Measurements from ENCODE around the gene ZNF500. TPM values are rescaled to one million over a fixed set of nuclear protein-coding genes. Genes with fewer than 3 reads are reported as not detected.
"Not testable (repeated sequence)": the region's sequence is repeated elsewhere in the genome, so short reads cannot be mapped to it uniquely, and the experiment has no call there.

Gene ZNF500
- total RNA-seq, 1 experiment from 2014 or later: 10.4 TPM

DNA sequence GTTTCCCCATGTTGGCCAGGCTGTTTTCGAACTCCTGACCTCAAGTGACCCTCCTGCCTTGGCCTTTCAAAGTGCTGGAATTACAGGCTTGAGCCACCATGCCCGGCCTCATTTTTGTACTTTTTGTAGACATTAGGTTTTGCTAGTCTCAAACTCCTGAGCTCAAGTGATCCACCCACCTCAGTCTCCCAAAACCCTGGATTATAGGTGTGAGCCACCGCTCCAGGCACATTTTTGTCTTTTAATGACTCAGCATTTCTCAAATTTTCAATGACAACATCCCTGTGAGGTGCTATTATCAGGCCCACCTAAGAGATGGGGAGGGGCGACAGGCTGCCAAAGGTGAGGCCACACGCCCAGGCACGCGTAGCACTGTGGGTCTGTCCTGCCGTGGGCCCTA lies 20.1 kb upstream of the ZNF500 start:
- no peaks in the 10 kb centered on the region for H3F3A ChIP-seq (ENCODE audit: low read length, unreplicated experiment)
- intact Hi-C loops (cut with micrococcal nuclease): no loop called here
- no TSS peak for BruUV-seq (replicated peaks)
- no peaks in the 10 kb centered on the region for H3K4me1 ChIP-seq (ENCODE audit: insufficient read depth, low read length)
- no peak overlapping the region for H3K4me3 ChIP-seq (ENCODE audit: low read length)
- no peaks in the 10 kb centered on the region for H4K20me1 ChIP-seq (ENCODE audit: low read length)
- no peaks in the 10 kb centered on the region for H3K9me2 ChIP-seq (replicated peaks; ENCODE audit: low read length)
- H3K27me3 ChIP-seq (ENCODE audit: low read length): no peaks in the 10 kb centered on the region
- no peaks in the 10 kb centered on the region for H3K79me2 ChIP-seq (ENCODE audit: low read length)
- CTCF ChIA-PET: no interaction called here
- ATAC-seq: no peak
- POLR2A ChIA-PET (ENCODE audit: unreplicated experiment): no interaction called here
- no peaks in the 10 kb centered on the region for H3K9me3 ChIP-seq (ENCODE audit: low read length)
- no peak overlapping the region for H2AFZ ChIP-seq (ENCODE audit: low read length)
- TF ChIP-seq, protein P1, sequence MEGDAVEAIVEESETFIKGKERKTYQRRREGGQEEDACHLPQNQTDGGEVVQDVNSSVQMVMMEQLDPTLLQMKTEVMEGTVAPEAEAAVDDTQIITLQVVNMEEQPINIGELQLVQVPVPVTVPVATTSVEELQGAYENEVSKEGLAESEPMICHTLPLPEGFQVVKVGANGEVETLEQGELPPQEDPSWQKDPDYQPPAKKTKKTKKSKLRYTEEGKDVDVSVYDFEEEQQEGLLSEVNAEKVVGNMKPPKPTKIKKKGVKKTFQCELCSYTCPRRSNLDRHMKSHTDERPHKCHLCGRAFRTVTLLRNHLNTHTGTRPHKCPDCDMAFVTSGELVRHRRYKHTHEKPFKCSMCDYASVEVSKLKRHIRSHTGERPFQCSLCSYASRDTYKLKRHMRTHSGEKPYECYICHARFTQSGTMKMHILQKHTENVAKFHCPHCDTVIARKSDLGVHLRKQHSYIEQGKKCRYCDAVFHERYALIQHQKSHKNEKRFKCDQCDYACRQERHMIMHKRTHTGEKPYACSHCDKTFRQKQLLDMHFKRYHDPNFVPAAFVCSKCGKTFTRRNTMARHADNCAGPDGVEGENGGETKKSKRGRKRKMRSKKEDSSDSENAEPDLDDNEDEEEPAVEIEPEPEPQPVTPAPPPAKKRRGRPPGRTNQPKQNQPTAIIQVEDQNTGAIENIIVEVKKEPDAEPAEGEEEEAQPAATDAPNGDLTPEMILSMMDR (conservative IDR thresholded peaks at IDR 0.05; ENCODE audit: low read depth, low read length): no peak
- TF ChIP-seq EZH2 (IDR thresholded peaks at IDR 0.05; ENCODE audit: low read length, unreplicated experiment) (no peak), EZH2phosphoT487 (IDR thresholded peaks at IDR 0.05; ENCODE audit: borderline replicate concordance, low read length) (no peak)
- DNase-seq: no peak
- no peaks in the 10 kb centered on the region for H3K36me3 ChIP-seq (ENCODE audit: low read depth, low read length)
- H3K4me2 ChIP-seq (ENCODE audit: low read length): no peak overlapping the region
- H3K9ac ChIP-seq (ENCODE audit: low read length): no peak overlapping the region
- H3K27ac ChIP-seq (ENCODE audit: low read length): no peak overlapping the region

DNA sequence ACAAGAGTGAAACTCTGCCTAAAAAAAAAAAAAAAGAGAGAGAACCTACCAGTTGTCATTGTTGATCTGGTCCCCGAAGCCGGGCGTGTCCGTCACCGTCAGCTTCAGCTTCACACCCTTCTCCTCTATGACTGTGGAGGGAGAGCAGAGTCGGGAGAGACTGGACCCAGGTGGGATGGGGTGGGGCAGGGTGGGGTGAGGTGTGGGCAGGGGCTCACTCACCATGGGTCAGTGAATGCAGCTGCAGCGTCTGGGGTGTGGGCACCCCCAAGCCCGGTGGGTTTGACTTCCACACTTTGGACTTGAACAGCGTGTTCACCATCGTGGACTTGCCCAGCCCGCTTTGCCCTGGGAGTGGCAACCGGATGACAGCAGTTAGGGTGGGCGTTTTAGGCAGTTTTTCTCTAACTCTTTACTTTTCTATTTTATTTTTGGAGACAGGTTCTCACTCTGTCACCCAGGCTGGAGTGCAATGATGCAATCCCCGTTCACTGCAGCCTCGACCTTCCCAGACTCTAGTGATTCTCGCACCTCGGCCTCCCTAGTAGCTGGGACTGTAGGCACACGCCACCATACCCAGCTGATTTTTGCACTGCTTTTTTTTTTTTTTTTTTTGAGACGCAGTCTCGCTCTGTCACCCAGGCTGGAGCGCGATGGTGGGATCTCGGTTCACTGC lies 18.9 kb upstream of the ZNF500 start:
- no peaks in the 10 kb centered on the region for H3K27me3 ChIP-seq (ENCODE audit: low read length)
- ChIA-PET CTCF (no interaction called here), POLR2A (ENCODE audit: unreplicated experiment) (no interaction called here)
- H2AFZ ChIP-seq (ENCODE audit: low read length): no peak overlapping the region
- no peak for ATAC-seq
- BruUV-seq (replicated peaks): no TSS peak
- no peak overlapping the region for H3K27ac ChIP-seq (ENCODE audit: low read length)
- H3K36me3 ChIP-seq (ENCODE audit: low read depth, low read length): no peaks in the 10 kb centered on the region
- no peak overlapping the region for H3K4me3 ChIP-seq (ENCODE audit: low read length)
- no peaks in the 10 kb centered on the region for H3K4me1 ChIP-seq (ENCODE audit: insufficient read depth, low read length)
- TF ChIP-seq, protein P1 (conservative IDR thresholded peaks at IDR 0.05; ENCODE audit: low read depth, low read length): no peak
- no peak for TF ChIP-seq EZH2 (IDR thresholded peaks at IDR 0.05; ENCODE audit: low read length, unreplicated experiment)
- TF ChIP-seq EZH2phosphoT487 (IDR thresholded peaks at IDR 0.05; ENCODE audit: borderline replicate concordance, low read length): no peak
- no peaks in the 10 kb centered on the region for H3K9me3 ChIP-seq (ENCODE audit: low read length)
- no peak overlapping the region for H3K4me2 ChIP-seq (ENCODE audit: low read length)
- H3K9me2 ChIP-seq (replicated peaks; ENCODE audit: low read length): no peaks in the 10 kb centered on the region
- H3K79me2 ChIP-seq (ENCODE audit: low read length): no peaks in the 10 kb centered on the region
- no peak for DNase-seq
- H4K20me1 ChIP-seq (ENCODE audit: low read length): no peaks in the 10 kb centered on the region
- no peak overlapping the region for H3K9ac ChIP-seq (ENCODE audit: low read length)
- intact Hi-C loops (cut with micrococcal nuclease): no loop called here
- no peaks in the 10 kb centered on the region for H3F3A ChIP-seq (ENCODE audit: low read length, unreplicated experiment)

DNA sequence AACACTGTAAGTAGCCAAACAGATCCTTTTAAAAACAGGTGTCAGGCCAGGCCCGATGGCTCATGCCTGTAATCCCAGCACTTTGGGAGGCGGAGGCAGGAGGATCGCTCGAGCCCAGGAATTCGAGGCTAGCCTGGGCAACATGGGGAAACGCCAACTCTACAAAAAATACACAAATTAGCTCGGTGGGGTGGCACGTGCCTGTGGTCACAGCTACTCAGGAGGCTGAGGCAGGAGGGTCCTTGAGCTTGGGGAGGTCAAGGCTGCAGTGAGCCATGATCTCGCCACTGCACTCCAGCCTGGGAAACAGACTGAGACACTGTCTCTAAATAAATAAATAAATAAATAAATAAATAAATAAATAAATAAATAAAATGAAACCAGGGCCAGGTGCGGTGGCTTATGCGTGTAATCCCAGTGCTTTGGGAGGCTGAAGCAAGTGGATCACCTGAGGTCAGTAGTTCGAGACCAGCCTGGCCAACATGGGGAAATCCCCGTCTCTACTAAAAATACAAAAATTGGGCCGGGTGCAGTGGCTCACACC lies 17.6 kb upstream of the ZNF500 start:
- H3K4me3 ChIP-seq (ENCODE audit: low read length); H3K9me3 ChIP-seq (ENCODE audit: low read length); H3K9me2 ChIP-seq (replicated peaks; ENCODE audit: low read length); H3K27ac ChIP-seq (ENCODE audit: low read length); BruUV-seq (replicated peaks); H3K79me2 ChIP-seq (ENCODE audit: low read length); ATAC-seq; H2AFZ ChIP-seq (ENCODE audit: low read length); H4K20me1 ChIP-seq (ENCODE audit: low read length); H3K27me3 ChIP-seq (ENCODE audit: low read length); DNase-seq; POLR2A ChIA-PET (ENCODE audit: unreplicated experiment); H3F3A ChIP-seq (ENCODE audit: low read length, unreplicated experiment); H3K36me3 ChIP-seq (ENCODE audit: low read depth, low read length); H3K9ac ChIP-seq (ENCODE audit: low read length); intact Hi-C loops (cut with micrococcal nuclease); H3K4me2 ChIP-seq (ENCODE audit: low read length); H3K4me1 ChIP-seq (ENCODE audit: insufficient read depth, low read length): not testable (repeated sequence)
- CTCF ChIA-PET: interaction anchor here (0.6 kb wide), 1 partner anchor 61 kb away, joined by 3 read pairs; no protein-coding TSS in a partner anchor
